ENCODE results near the gene HACD2.
A peak's percentile ranks its signal among the peaks of the same experiment; 100 is the strongest.

HACD2 gene

DNA sequence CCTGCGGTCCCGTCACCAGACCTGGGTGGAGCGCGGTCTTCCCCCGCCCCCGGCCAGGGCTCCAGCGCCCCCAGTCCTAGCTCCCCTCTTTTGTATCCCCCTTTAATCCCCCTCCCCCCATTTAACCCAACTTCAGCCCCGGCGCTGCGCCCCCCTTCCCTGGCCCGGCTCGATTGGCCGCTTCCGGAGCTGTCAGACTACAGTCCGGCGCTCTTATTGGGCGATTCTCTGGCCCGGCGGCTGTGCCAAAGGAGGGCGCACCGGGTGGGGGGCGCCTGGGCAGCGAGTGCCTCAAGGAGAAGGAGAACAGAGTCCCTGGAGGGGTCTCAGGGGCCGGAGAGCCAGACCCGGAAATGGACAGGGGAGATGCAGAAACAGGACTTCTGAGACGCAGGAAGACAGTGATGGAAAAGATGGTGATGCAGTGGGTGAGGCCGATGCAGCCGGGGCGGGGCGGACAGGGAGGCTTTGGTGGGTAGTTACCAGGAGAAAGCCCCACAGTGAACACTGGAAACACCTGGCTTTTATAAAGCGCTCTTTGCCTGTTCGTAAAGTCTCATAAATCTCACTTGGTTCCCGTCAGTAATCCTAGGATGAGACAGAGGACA, 134.8 kb downstream of the HACD2 start:
- TF ChIP-seq CEBPB (IDR thresholded peaks at IDR 0.05) (no peak), YY1 (IDR thresholded peaks at IDR 0.05; ENCODE audit: low read depth) (no peak), ZBTB7A (IDR thresholded peaks at IDR 0.05; ENCODE audit: low read depth) (peak; percentile 50; the same call in 1 of the 2 replicates), EGR1 (IDR thresholded peaks at IDR 0.05) (no peak), NFIC (IDR thresholded peaks at IDR 0.05) (no peak), RAD21 (IDR thresholded peaks at IDR 0.05; ENCODE audit: low read depth) (no peak)
- TF ChIP-seq, protein P1, sequence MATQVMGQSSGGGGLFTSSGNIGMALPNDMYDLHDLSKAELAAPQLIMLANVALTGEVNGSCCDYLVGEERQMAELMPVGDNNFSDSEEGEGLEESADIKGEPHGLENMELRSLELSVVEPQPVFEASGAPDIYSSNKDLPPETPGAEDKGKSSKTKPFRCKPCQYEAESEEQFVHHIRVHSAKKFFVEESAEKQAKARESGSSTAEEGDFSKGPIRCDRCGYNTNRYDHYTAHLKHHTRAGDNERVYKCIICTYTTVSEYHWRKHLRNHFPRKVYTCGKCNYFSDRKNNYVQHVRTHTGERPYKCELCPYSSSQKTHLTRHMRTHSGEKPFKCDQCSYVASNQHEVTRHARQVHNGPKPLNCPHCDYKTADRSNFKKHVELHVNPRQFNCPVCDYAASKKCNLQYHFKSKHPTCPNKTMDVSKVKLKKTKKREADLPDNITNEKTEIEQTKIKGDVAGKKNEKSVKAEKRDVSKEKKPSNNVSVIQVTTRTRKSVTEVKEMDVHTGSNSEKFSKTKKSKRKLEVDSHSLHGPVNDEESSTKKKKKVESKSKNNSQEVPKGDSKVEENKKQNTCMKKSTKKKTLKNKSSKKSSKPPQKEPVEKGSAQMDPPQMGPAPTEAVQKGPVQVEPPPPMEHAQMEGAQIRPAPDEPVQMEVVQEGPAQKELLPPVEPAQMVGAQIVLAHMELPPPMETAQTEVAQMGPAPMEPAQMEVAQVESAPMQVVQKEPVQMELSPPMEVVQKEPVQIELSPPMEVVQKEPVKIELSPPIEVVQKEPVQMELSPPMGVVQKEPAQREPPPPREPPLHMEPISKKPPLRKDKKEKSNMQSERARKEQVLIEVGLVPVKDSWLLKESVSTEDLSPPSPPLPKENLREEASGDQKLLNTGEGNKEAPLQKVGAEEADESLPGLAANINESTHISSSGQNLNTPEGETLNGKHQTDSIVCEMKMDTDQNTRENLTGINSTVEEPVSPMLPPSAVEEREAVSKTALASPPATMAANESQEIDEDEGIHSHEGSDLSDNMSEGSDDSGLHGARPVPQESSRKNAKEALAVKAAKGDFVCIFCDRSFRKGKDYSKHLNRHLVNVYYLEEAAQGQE (IDR thresholded peaks at IDR 0.05; ENCODE audit: low read depth): no peak

DNA sequence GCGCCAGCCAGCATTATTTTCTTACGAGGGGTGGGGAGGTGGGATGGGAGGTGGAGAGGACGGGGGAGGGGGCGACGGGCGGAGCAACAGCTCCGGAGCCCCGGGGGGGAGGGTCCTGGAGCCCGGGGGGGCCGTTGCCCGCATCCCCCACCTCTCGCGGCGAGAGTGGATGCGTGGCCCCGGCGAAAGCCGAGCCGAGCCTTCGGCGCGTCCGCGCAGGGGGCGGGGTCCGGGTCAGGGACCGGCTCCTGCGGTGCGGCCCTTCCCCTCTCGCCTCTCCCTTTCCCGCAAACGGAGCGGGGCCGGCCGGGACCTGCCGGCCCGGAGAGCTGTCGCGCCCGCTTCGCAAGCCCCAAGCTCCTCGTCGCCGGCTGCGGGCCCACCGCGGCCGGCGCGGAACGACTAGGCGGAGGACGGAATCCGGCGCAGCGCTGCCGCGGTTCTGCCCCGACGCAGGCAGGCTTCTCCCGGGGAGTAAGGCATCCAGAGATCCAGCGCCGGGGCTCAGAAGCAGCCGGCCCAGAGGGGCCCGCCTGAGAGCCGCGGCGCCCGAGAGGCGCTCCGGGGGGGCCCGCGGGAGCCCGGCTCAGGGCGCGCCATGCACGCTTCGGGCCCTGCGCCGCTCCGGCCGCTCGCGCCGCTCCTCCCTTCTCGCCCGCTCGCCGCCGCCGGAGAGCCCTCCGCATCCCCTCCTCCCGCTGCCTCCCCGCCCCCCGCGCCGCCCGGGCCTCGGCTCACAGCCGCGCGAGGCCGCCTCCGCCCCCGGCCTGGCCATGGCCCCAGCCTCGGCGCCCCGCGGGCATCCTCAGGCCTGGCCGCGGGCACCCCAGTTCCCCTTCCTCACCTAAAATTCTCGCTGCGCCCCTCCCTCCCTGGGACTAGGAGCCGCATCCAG, 135.5 kb downstream of the HACD2 start:
- TF ChIP-seq ZBTB7A (IDR thresholded peaks at IDR 0.05; ENCODE audit: low read depth) (no peak; the same call in 1 of the 2 replicates), CEBPB (IDR thresholded peaks at IDR 0.05) (no peak), NFIC (IDR thresholded peaks at IDR 0.05) (no peak), TCF12 (IDR thresholded peaks at IDR 0.05; ENCODE audit: low read depth) (no peak)
- TF ChIP-seq, protein P1 (IDR thresholded peaks at IDR 0.05; ENCODE audit: low read depth): no peak

DNA sequence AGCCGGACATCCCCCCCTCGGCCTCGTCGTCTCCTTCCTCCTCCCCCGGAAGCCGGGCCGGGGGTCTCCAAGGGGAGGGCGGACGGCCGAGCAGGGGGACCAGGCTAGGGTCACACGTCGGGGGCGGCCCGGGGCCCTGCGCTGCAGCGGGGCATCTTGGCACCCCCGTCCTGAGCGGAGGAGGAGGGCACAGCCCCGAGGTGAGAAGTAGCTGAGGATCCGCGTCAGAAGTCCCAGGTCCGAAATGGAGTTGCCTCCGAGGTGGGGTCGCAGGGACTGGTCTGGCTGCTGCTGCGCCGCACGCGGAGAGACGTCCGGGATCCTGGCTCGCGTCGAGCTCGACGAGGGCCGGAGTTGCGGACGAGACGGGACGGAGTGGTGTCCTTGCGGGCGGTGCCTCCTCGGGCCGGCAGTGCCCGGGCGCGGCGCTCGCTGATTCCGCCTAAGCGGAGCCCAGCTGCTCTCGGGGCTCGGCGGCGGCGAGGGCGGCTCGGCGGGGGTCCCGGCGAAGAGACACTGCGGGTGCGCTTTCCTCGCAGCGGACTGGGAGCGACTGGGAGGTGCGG, 136.2 kb downstream of the HACD2 start, which contains the start of gene ADCY5:
ADCY5 (minus strand) TSS at position 555 of the 566 bp plus-strand sequence; CDS start at position 10, 545 bp downstream.
- TF ChIP-seq TCF12 (IDR thresholded peaks at IDR 0.05; ENCODE audit: low read depth) (no peak), ZBTB7A (IDR thresholded peaks at IDR 0.05; ENCODE audit: low read depth) (peak; percentile 66; the same call in 1 of the 2 replicates), RAD21 (IDR thresholded peaks at IDR 0.05; ENCODE audit: low read depth) (no peak)
- TF ChIP-seq, protein P2, sequence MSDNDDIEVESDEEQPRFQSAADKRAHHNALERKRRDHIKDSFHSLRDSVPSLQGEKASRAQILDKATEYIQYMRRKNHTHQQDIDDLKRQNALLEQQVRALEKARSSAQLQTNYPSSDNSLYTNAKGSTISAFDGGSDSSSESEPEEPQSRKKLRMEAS (IDR thresholded peaks at IDR 0.05): peak; percentile 67

DNA sequence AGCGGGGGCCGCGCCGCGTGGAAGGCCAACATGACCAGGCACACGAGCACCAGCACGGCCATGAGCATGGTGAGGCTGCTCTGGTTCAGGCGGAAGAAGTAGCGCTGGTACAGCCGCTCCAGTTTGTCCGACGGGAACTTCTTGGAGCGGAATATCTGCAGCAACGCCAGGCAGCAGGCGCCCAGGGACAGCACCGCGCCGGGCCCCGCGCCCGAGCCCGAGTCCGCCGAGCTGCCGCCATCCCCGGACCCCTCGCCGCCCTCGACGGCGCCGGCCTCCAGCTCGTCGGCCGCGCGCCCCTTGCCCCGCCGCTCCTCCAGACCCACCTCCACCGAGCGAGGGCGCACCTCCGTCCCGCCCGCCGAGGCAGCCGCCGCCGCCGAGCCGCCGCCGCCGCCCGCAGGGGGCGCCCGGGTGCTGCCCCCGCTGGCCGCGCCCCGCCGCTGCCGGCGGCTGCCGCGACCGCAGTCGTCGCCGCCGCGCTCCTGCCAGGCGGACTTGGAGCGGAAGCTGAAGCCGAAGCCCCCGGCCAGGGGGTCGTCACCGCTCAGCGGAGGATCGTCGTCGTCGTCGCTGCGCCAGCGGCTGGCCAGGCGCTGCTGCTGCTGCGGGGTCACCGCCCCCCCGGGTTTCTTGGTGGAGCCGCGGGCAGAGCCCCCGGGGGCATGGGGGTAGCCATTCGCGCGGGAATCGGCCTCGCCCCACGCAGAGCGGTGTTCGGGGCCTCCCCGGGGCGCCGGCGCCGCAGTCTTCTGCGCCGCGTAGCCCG, 136.9 kb downstream of the HACD2 start:
- TF ChIP-seq ZBTB7A (IDR thresholded peaks at IDR 0.05; ENCODE audit: low read depth) (peak; percentile 82; the same call in 1 of the 2 replicates), NFIC (IDR thresholded peaks at IDR 0.05) (no peak), FOXM1 (IDR thresholded peaks at IDR 0.05; ENCODE audit: borderline replicate concordance, low read depth) (no peak), TAF1 (IDR thresholded peaks at IDR 0.05; ENCODE audit: low read depth) (no peak), EGR1 (IDR thresholded peaks at IDR 0.05) (no peak), TEAD4 (IDR thresholded peaks at IDR 0.05) (no peak), CEBPB (IDR thresholded peaks at IDR 0.05) (no peak), TCF12 (IDR thresholded peaks at IDR 0.05; ENCODE audit: low read depth) (no peak), YY1 (IDR thresholded peaks at IDR 0.05; ENCODE audit: low read depth) (no peak), RAD21 (IDR thresholded peaks at IDR 0.05; ENCODE audit: low read depth) (peak; percentile 25; the same call in 1 of the 2 replicates)
- TF ChIP-seq, protein P1 (IDR thresholded peaks at IDR 0.05; ENCODE audit: low read depth): no peak
- TF ChIP-seq, protein P3, sequence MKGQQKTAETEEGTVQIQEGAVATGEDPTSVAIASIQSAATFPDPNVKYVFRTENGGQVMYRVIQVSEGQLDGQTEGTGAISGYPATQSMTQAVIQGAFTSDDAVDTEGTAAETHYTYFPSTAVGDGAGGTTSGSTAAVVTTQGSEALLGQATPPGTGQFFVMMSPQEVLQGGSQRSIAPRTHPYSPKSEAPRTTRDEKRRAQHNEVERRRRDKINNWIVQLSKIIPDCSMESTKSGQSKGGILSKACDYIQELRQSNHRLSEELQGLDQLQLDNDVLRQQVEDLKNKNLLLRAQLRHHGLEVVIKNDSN (IDR thresholded peaks at IDR 0.05): no peak

Measured in Ishikawa (cell line).